Cardiac muscle cell (in vitro differentiated cells and primary cell): Measurements from ENCODE around the gene F10. TPM values are rescaled to one million over a fixed set of nuclear protein-coding genes. Genes with fewer than 3 reads are reported as not detected.

Source experiments
- DNase-seq, 2 donors: peaks; one replicate each; pipeline versions ENCODE4 v3.0.0 to v3.0.0-alpha.2; 2010 to 2017; ENCODE audit warnings: low read depth in 1 of 2, low spot score in 1 of 2
- H3K27ac ChIP-seq: fragments of 200-600 bp; sonication (generic); 2 replicates; pipeline ENCODE4 v1.5.1; 2016
- H3K27me3 ChIP-seq: fragments of 200-600 bp; sonication (generic); 2 replicates; pipeline ENCODE4 v1.6.0; 2016; ENCODE audit warnings: control low read depth
- H3K36me3 ChIP-seq: fragments of 200-600 bp; sonication (generic); 2 replicates; pipeline ENCODE4 v1.5.1; 2016; ENCODE audit warnings: control low read depth
- H3K4me1 ChIP-seq: fragments of 200-600 bp; sonication (generic); 2 replicates; pipeline ENCODE4 v1.8.1; 2017; ENCODE audit warnings: low read depth, mild to moderate bottlenecking, mixed run types
- H3K4me3 ChIP-seq: fragments of 200-600 bp; sonication (generic); 2 replicates; pipeline ENCODE4 v1.5.1; 2016; ENCODE audit warnings: mild to moderate bottlenecking
- H3K9me3 ChIP-seq: fragments of 200-600 bp; sonication (generic); 2 replicates; pipeline ENCODE4 v1.5.1; 2017; ENCODE audit warnings: low read depth, mild to moderate bottlenecking, control low read depth
- CTCF ChIP-seq: IDR thresholded peaks from 2 replicates; pipeline ENCODE4 v1.5.1; 2012; ENCODE audit warnings: low read depth, mild to moderate bottlenecking, low read length
- polyA plus RNA-seq: library from polyadenylated mRNA; unstranded; fragments of >200 nt; fragmentation: Nextera tagmentation; extraction: Ambion mirVana; gene quantifications from 2 replicates; pipeline ENCODE4 v1.2.1, GENCODE V29; 2016
- total RNA-seq: library from RNA; depleted of rRNA; stranded (reverse); fragments of >200 nt; gene quantifications from 2 replicates; pipeline ENCODE4 v1.2.3, GENCODE V29; 2016

Gene F10
- total and polyA plus RNA-seq, 2 experiments from 2014 or later, result 4.0 to 6.6 TPM

DNA sequence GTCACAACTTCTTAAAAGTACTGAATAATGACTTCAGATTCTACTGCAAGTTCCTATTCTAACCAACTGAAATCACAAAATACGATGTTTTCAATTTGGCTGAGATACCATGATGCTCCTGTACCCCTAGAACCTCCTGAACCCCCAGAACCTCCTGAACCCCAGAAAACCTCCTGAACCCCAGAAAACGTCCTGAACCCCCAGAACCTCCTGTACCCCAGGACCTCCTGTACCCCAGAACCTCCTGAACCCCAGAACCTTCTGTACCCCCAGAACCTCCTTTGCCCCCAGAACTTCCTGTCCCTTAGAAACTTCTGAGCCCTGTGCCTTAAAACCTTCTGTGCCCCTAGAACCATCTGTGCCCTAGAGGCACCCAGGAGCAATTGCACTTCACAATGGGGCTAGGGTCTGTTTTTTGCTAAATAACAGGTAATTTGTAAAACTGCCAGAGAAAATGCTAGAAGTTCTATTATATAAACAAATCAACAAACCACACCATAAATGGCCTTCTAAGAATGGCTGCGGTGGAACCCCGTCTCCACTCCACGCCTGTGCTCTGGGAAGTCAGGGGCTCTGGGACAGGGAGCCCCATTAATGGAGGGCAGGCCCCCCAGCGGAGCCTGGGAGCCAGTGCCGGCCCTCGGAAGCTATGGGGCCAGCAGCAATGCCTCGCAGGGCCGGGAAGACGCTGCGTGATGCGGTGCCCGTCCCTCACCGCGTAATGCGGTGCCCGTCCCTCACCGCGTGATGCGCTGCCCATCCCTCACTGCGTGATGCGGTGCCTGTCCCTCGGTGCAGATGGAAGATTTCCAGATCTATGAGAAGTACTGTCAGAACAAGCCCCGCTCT is 38.3 kb upstream of the F10 start:
- TF ChIP-seq CTCF, result peak; percentile 16
- no peak overlapping the region for H3K27ac ChIP-seq
- H3K9me3 ChIP-seq, result no peaks in the 10 kb centered on the region
- DNase-seq, result no peak
- H3K36me3 ChIP-seq, result peaks cover 4% of the 10 kb centered on the region
- H3K4me3 ChIP-seq, result no peak overlapping the region
- no peaks in the 10 kb centered on the region for H3K27me3 ChIP-seq
- H3K4me1 ChIP-seq, result peaks cover 8% of the 10 kb centered on the region

- Histone ChIP-seq H3K4me3 (no peak overlapping the region), H3K27me3 (no peaks in the 10 kb centered on the region), H3K27ac (no peak overlapping the region), H3K36me3 (peaks cover 4% of the 10 kb centered on the region), H3K4me1 (peaks cover 8% of the 10 kb centered on the region), H3K9me3 (no peaks in the 10 kb centered on the region)
- TF ChIP-seq CTCF, result no peak
- no peak for DNase-seq
Measured at GRCh38 chr13:113084943-113085540, 37.6 kb upstream of the F10 start.

- Histone ChIP-seq H3K4me1 (peaks cover 3% of the 10 kb centered on the region), H3K36me3 (peaks cover 4% of the 10 kb centered on the region), H3K27me3 (peaks cover 2% of the 10 kb centered on the region), H3K4me3 (no peak overlapping the region), H3K27ac (no peak overlapping the region), H3K9me3 (no peaks in the 10 kb centered on the region)
- no peak for DNase-seq
- peak; percentile 12 for TF ChIP-seq CTCF
Measured at GRCh38 chr13:113086031-113086750, 36.4 kb upstream of the F10 start.

GRCh38 chr13:113086991-113087922 is 35.3 kb upstream of the F10 start:
- H3K27me3 ChIP-seq, result peaks cover 2% of the 10 kb centered on the region
- H3K4me3 ChIP-seq, result no peak overlapping the region
- H3K27ac ChIP-seq, result no peak overlapping the region
- no peak for TF ChIP-seq CTCF
- DNase-seq, result no peak
- H3K9me3 ChIP-seq, result no peaks in the 10 kb centered on the region
- peaks cover 4% of the 10 kb centered on the region for H3K36me3 ChIP-seq
- no peaks in the 10 kb centered on the region for H3K4me1 ChIP-seq
